Calu3 (cell line): Measurements from ENCODE around the gene PNLIP. TPM values are rescaled to one million over a fixed set of nuclear protein-coding genes. Genes with fewer than 3 reads are reported as not detected.

Experiments used
- BruUV-seq: library from RNA; stranded (reverse); fragments of 400-500 nt; replicated peaks from 2 replicates; lab custom pipeline; 2021; lab: Mats Ljungman, UMichigan
- CTCF ChIA-PET: fragments of 300-600 bp; sonication (Branson Sonifier 250); formaldehyde crosslinking; loops from one replicate; lab custom pipeline; 2022; ENCODE audit warnings: antibody characterized with exemption; lab: Charles Lee
- DNase-seq: peaks from one replicate; pipeline ENCODE4 v3.0.0; 2022
- H3K27ac Mint-ChIP-seq: one replicate; pipeline ENCODE4 v1.8.0; 2022; ENCODE audit warnings: mixed read lengths; ENCODE audit not compliant: unreplicated experiment
- H3K27me3 Mint-ChIP-seq: one replicate; pipeline ENCODE4 v1.8.0; 2022; ENCODE audit warnings: mixed read lengths; ENCODE audit not compliant: unreplicated experiment
- H3K36me3 Mint-ChIP-seq: one replicate; pipeline ENCODE4 v1.8.0; 2022; ENCODE audit warnings: mild to moderate bottlenecking, moderate library complexity, mixed read lengths; ENCODE audit not compliant: insufficient read depth, unreplicated experiment
- H3K4me1 Mint-ChIP-seq: one replicate; pipeline ENCODE4 v1.8.0; 2022; ENCODE audit warnings: mild to moderate bottlenecking, low read depth, mixed read lengths; ENCODE audit not compliant: unreplicated experiment
- H3K4me3 Mint-ChIP-seq: one replicate; pipeline ENCODE4 v1.8.0; 2022; ENCODE audit warnings: mild to moderate bottlenecking, low read depth, moderate library complexity, mixed read lengths; ENCODE audit not compliant: unreplicated experiment
- H3K9me3 Mint-ChIP-seq: one replicate; pipeline ENCODE4 v1.8.0; 2022; ENCODE audit warnings: low read depth, mixed read lengths; ENCODE audit not compliant: unreplicated experiment
- intact Hi-C: fragments of 100-400 bp; cut with micrococcal nuclease; formaldehyde crosslinking; loops from one replicate; pipeline ENCODE4 v1.10.0; 2022; ENCODE audit not compliant: unreplicated experiment
- total RNA-seq: library from RNA; stranded (reverse); gene quantifications from 2 replicates; pipeline ENCODE4 v1.2.3, GENCODE V29; 2022
- TF ChIP-seq, protein P1 (sequence below): fragments of 200-600 bp; IDR thresholded peaks from one replicate; pipeline ENCODE4 v1.8.0; 2022; ENCODE audit warnings: antibody characterized with exemption; ENCODE audit not compliant: unreplicated experiment

Gene PNLIP
- total RNA-seq, 1 experiment from 2014 or later, result not detected

DNA sequence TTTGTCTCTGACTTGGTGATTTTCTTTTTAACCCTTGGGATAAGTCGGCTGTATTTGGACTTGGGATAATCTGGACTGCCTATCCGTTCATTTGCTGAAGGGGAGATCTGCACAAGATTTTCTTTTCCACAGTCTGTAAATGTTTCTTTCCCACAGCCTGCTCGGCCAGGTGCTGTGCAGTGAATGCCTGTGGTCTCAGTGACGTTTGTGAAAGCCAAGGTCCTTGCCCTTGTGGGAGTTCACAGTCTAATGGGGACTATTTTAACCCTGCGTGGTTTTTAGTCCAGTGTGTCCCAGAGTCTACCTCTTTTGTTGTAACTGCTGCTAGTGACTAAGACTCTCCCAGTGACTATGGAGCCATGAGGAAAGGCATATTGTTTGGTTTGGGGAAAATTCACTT lies 8.9 kb downstream of the PNLIP start:
- no peak for DNase-seq
- intact Hi-C loops, result no loop called here
- no peak overlapping the region for H3K27ac Mint-ChIP-seq
- H3K4me1 Mint-ChIP-seq, result no peaks in the 10 kb centered on the region
- no TSS peak for BruUV-seq
- H3K9me3 Mint-ChIP-seq, result no peaks in the 10 kb centered on the region
- no peaks in the 10 kb centered on the region for H3K27me3 Mint-ChIP-seq
- H3K4me3 Mint-ChIP-seq, result no peak overlapping the region
- no peaks in the 10 kb centered on the region for H3K36me3 Mint-ChIP-seq
- TF ChIP-seq, protein P1, sequence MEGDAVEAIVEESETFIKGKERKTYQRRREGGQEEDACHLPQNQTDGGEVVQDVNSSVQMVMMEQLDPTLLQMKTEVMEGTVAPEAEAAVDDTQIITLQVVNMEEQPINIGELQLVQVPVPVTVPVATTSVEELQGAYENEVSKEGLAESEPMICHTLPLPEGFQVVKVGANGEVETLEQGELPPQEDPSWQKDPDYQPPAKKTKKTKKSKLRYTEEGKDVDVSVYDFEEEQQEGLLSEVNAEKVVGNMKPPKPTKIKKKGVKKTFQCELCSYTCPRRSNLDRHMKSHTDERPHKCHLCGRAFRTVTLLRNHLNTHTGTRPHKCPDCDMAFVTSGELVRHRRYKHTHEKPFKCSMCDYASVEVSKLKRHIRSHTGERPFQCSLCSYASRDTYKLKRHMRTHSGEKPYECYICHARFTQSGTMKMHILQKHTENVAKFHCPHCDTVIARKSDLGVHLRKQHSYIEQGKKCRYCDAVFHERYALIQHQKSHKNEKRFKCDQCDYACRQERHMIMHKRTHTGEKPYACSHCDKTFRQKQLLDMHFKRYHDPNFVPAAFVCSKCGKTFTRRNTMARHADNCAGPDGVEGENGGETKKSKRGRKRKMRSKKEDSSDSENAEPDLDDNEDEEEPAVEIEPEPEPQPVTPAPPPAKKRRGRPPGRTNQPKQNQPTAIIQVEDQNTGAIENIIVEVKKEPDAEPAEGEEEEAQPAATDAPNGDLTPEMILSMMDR, result no peak
- CTCF ChIA-PET, result no interaction called here

DNA sequence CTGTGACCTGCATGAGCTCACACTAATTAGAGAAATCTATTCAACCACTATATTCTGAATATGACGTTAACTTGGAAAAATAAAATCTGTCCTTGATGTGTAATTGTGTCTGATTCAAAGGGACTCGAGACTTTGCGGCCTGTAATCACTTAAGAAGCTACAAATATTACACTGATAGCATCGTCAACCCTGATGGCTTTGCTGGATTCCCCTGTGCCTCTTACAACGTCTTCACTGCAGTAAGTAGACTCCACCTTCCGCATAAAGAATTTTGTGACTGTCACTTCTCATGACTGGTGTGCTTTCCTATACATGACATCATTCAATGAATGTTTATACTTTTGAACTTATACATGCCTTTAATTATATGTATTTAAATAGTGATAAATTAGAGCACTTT lies 10.1 kb downstream of the PNLIP start:
- no peak overlapping the region for H3K27ac Mint-ChIP-seq
- intact Hi-C loops, result no loop called here

DNA sequence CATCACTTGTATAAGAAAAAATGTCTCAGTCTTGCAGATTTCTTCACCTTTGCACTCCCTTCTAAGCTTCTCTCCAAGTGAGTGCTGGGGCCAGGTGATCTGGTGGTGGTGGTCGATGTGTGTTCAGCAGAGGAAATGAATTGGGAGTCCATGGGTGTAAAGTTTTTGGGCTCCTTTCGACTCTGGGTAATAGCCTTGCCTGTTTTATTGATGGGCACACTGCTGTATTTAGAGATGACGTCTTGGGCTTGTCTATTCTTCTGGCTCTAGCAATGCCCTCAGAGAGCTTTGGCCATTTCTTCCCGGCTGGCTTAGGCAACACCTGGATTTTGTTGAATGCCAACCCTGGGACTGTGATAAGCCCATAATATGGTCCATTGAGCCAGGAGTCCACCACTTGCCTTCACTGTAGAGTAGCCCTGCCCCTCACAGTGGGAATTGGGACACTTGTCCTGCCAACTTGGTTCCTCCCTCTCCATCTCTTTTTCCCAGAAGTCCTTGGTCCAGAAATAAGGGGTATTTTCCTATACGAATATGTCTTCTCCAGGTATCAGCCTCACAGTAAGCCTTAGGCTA lies 11.7 kb downstream of the PNLIP start:
- no peaks in the 10 kb centered on the region for H3K4me1 Mint-ChIP-seq
- no peak for DNase-seq
- no peaks in the 10 kb centered on the region for H3K27me3 Mint-ChIP-seq
- no peak overlapping the region for H3K27ac Mint-ChIP-seq
- no peaks in the 10 kb centered on the region for H3K36me3 Mint-ChIP-seq
- no TSS peak for BruUV-seq
- TF ChIP-seq, protein P1, result no peak
- no peak overlapping the region for H3K4me3 Mint-ChIP-seq
- intact Hi-C loops, result no loop called here
- H3K9me3 Mint-ChIP-seq, result no peaks in the 10 kb centered on the region
- CTCF ChIA-PET, result interaction anchor here (0.7 kb wide), 1 partner anchor 625 kb away, joined by 7 read pairs; no protein-coding TSS in a partner anchor

More for the DNA sequence above, 10.1 kb downstream of the PNLIP start:
- BruUV-seq, result no TSS peak
- Mint-ChIP-seq H3K27me3 (no peaks in the 10 kb centered on the region), H3K36me3 (no peaks in the 10 kb centered on the region), H3K4me3 (no peak overlapping the region), H3K9me3 (no peaks in the 10 kb centered on the region), H3K4me1 (no peaks in the 10 kb centered on the region)
- DNase-seq, result no peak
- TF ChIP-seq, protein P1, result no peak
- CTCF ChIA-PET, result no interaction called here

DNA sequence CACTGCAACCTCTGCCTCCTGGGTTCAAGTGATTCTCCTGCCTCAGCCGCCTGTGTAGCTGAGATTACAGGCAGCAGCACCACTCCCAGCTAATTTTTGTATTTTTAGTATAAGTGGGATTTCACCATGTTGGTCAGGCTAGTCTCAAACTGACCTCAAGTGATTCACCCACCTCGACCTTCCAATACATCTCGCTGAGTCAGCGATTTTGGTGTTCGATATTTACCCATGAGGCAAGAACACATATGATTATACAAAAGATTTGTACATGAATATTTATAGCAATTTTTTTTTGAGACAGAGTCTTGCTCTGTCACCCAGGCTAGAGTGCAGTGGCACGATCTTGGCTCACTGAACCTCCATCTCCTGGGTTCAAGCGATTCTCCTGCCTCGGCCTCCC lies 19.8 kb downstream of the PNLIP start:
- CTCF ChIA-PET, result no interaction called here
- H3K4me3 Mint-ChIP-seq, result no peak overlapping the region
- H3K36me3 Mint-ChIP-seq, result no peaks in the 10 kb centered on the region
- TF ChIP-seq, protein P1, result no peak
- no peak overlapping the region for H3K27ac Mint-ChIP-seq
- no peak for DNase-seq
- BruUV-seq, result no TSS peak
- H3K27me3 Mint-ChIP-seq, result no peaks in the 10 kb centered on the region
- intact Hi-C loops, result no loop called here
- H3K9me3 Mint-ChIP-seq, result no peaks in the 10 kb centered on the region
- no peaks in the 10 kb centered on the region for H3K4me1 Mint-ChIP-seq
